Measurements from ENCODE around the gene NPTX2.

NPTX2 gene

GRCh38 chr7:98617960-98618418 is 904 bp downstream of the NPTX2 start:
- no peak for DNase-seq (ENCODE audit: low read depth in 3 of 3)

DNA sequence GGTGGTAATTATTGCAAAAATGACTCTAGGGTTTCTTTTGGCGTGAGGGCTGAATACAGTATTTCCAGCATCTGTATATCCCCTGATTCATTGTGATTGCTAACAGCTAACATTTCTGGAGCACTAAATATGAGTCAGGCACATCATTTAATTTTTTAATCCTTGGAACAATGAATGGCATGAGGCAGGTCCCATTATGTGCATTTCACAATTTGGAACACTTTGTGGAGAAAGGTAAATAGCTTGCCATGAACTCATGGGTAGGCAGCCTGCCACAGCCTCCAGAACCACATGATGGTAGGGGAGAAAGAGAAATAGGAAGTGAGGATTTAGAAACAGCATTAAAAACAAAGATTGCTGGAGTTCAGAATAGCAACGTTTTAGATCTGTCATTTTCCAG is 1.7 kb downstream of the NPTX2 start:
- DNase-seq (ENCODE audit: low read depth in 3 of 3), result no peak

- DNase-seq (ENCODE audit: low read depth in 3 of 3), result no peak
Measured at GRCh38 chr7:98619450-98620321, 2.6 kb downstream of the NPTX2 start.

DNA sequence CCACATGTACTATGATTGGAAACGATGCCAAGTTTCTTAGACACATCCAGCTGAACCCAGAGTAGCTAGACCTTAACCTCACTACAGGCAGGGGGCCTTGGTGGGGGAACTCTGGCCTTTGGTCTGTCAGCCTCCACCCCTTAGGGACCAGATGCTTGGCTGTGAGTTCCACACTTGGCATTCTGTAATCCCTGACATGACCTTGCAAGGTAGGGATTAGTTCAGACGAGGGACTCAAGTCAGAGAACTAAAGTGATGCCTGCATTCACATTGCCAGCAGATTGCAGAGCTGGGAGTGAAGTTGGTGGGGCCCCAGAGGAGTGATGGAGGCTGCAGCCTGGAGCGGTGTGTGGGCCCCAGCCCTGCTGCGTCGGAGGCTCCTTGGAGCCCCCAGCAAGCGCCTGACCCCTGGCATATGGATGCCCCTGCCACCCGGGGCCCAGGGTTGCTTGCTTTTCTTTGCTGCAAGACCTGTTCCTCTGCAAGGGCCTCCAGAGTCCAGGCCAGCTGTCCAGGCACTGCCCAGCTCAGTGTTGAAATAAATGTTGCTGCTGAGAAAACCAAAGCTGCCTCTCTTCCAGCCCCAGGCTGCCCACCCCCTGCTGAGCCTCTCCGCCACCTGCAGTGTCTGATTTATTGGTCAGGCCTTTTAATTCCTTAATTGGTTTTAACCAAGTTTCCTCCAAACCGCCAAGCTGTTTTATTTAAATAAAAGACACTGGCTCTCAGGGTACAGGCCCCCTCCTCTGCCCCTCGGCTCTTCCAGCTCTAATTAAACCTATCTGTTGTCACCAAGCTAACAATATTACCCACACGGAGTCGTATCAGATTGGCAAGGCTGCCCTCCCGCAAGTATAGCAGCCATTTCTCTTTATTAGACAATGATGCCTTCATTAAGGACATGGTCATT is 4.7 kb downstream of the NPTX2 start:
- no peak for DNase-seq (ENCODE audit: low read depth in 3 of 3)

- DNase-seq (ENCODE audit: low read depth in 3 of 3), result no peak
Measured at GRCh38 chr7:98622926-98623325, 5.8 kb downstream of the NPTX2 start.

GRCh38 chr7:98624846-98625420 is 7.8 kb downstream of the NPTX2 start:
- DNase-seq (ENCODE audit: low read depth in 3 of 3), result no peak

DNA sequence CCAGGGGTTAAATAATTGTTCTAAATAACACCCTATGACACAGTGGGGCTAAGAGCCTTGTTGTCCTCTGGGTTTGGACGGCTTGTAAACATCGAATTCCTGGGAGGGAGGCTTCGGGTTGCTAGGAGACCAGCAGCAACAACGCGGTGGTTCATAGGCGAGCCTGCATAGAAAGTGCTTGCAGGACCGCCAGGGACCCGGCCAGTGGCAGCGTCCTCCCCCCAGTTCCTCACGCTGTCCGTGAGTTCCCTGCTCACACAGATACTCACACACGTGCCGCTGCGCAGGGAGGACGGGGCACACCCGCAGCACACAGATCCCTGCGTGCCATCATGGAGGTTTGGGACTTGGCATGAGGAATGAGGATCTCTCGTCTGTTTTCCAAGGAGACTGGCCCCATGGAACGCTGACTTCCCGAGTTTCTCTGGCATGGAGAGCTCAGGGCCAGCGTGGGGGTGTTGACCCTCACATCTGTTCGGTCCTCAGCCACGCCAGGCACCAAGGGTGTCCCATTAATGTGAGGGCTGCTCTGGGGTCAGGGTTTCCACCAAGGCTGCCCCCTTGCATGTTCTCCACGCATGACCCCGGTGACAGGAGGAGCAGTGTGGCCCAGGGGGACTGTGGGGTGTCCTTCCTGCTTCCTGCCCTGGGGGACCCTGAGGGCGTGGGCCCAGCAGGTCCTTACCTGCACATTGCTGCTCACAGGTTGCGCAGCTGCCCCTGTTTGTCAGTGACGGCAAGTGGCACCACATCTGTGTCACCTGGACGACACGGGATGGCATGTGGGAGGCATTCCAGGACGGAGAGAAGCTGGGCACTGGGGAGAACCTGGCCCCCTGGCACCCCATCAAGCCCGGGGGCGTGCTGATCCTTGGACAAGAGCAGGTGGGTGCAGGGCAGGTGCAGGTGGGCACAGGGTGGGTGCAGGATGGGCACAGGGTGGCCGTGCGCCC is 9.7 kb downstream of the NPTX2 start:
- no peak for DNase-seq (ENCODE audit: low read depth in 3 of 3)

- DNase-seq (ENCODE audit: low read depth in 3 of 3), result no peak
Measured at GRCh38 chr7:98627413-98627790, 10.3 kb downstream of the NPTX2 start.

DNA sequence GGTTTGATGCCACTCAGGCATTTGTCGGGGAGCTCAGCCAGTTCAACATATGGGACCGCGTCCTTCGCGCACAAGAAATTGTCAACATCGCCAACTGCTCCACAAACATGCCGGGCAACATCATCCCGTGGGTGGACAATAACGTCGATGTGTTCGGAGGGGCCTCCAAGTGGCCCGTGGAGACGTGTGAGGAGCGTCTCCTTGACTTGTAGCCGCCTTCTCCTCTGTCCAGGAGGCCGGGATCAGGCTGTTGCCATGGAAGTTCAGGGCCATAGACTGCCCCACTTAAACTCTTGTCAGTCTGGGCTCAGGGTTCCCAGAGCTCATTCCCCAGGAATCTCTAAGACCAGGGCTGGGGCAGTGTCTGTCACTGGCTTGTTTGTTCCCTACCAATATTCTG is 11.3 kb downstream of the NPTX2 start:
- DNase-seq (ENCODE audit: low read depth in 3 of 3), result no peak

DNA sequence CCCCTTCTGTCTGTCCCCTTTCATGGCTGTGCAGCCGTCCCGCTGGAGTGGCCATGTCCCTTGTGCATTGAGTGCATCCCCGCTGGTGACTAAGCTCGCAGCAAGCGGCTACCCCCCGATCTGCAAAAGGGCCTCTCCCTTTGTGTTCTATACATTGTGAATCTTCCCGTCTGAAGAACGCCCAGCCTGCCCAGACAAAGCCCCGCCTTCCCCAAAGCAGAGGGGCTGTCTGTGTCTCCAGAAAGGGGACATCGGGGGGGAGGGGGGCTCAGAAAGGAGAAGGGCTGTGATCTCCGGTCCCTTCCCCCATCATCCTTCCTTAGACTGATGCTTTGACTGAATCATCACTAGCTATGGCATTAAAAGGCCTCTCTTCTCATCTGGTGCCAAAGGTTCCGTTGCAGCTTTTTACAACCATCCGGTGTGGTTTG is 11.9 kb downstream of the NPTX2 start:
- no peak for DNase-seq (ENCODE audit: low read depth in 3 of 3)

DNA sequence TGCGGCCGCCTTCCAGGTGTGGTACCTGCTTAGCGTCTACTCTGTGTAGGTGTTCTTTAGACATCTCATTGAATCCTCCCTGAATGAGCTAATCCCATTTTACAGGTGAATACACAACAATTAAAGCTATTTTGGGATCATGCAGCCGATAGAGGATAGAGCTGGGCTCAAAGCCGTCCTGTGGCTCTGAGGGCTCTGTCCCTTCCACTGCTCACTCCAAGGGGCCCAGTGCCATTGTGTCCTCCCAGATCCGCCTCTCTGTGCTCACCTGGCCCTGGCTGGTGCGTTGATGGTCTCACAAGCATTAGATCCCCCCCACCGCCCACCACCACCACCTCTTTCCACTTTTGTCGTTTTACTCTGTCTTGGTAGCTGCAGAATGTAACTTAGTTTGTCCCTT is 13.1 kb downstream of the NPTX2 start:
- no peak for DNase-seq (ENCODE audit: low read depth in 3 of 3)

DNA sequence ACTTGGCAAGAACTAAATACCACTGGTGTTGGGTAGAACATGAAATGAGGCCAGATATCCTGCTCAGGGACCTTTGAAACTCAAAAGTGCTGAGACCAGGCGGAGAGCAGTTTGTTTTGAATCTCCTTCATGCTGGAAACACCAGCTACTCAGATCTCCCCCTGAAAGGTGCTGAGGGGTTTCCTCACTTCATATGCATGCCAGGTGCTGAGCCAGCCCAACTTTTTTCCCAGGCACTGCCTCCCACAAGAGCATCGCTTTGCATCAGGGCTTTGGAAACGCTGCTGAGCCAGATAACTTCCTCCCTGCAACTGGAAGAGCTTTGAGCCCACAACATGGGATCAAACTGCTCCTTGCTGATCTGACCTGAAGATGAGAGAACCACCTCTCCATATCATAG is 13.7 kb downstream of the NPTX2 start:
- DNase-seq (ENCODE audit: low read depth in 3 of 3), result no peak

- no peak for DNase-seq (ENCODE audit: low read depth in 3 of 3)
Measured at GRCh38 chr7:98638853-98639252, 21.8 kb downstream of the NPTX2 start.

DNA sequence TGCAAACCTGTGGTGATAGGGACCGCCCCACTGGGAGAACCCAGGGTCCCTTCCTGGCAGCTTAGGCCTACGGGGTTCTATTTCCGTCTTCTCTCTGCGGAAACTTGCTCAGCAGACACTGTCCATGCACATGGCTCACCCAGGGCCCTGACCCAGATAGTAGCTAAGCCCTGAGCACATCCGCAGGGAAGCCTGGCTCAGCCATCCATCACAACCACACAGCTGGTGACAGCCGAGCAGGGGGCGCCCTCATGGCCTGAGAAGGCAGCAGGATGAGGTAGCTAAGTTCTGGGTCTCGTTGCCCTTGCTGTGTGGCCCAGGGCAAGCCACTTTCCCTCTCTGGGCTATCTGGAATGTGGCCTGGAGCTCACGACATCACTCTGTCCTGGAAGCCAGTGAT is 23.3 kb downstream of the NPTX2 start:
- DNase-seq (ENCODE audit: low read depth in 3 of 3), result no peak

DNA sequence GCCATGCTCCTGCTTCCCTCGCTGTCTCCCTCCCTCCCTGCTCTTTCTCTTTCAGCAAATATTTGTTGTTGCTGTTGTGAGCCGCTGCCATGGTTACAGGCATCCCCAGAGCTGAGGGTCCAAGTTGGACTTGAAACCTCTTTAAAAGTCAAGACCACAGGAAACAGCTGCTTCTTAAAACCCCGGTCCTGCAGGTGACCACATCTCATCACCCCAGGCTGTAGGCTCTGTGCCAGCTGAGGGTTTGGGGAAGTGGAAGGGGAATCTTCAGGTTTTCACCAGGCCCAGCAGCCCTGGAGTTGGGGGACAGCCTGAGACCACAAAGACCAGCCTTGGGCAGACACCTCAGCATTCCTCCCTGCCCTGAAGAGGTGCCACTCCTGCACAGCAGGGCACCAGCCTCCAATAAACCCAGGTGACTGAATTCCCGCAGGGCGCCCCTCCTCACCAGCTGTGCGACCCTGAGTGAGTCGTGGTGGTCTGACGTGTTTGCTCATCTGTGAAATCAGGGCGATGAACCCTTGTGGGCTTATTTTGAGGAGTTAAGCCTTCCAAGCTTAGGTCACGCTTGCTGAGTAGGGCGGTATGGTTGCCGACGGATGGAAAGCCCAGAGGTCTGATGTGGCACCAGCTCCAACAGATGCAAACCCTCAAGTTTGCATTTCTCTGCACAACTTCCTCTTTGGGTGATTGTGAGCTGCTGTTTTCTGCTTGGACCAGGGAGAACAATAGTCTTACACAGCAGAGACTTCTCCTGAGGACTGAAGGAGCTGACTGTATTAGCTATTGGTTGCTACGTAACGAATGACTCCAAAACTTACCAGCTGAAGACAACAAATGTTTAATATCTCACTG is 24.8 kb downstream of the NPTX2 start:
- DNase-seq (ENCODE audit: low read depth in 3 of 3), result no peak

- DNase-seq (ENCODE audit: low read depth in 3 of 3), result no peak
Measured at GRCh38 chr7:98643236-98643985, 26.3 kb downstream of the NPTX2 start.

DNA sequence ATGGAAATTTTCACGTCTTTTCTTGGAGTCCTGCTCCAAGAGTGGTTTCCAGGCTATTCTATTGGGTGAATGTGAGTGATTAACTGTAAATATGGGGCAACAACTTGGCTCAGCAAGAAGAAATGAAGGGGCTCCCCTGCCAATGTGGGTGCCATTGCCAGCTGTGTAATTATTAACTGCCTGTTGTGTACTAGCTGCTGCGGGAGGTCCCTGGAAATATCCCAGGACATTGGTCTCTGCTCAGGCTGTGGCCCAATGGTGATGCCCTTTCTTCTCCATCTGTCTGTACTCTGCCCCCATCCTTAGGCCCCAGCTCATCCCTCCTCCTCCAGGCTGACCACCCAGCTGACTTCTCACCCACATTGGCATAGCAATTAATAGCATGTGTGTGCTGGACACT is 29.4 kb downstream of the NPTX2 start:
- no peak for DNase-seq (ENCODE audit: low read depth in 3 of 3)

DNA sequence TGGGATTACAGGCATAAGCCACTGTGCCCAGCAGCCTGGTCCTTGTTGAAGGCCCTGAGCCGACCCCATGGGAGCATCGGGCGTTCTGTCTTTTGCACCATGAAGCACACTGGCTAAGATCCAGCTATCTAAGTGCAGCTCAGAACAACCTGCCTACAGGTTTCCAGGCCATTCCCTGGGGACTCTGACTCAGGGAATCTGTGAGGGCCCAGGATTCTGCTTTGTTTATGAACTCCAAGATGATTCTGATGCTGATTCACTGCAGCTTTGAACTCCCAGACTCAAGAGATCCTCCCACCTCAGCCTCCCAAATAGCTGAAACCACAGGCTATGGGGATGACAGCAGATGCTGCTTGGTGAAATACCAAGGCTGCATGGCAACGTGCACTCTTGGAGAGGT is 30.2 kb downstream of the NPTX2 start:
- DNase-seq (ENCODE audit: low read depth in 3 of 3), result no peak

DNA sequence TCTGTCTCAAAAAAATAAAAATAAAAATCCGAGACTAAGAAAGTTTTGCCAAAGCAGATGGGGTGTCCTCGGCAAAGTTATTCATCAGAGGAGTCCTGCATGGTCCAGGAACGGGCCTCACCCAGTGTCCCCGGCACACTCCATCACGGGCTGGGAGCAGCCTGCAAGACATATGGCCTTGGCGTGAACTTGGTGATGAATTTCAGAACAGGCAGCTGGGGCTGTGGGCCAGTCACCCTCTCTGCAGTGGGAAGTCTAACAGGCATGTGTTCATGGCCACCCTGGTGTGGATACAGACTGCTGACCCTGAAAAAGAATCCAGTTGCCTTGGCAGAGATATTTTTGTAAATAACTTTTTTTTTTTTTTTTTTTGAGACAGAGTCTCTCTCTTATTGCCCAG is 34.7 kb downstream of the NPTX2 start:
- DNase-seq (ENCODE audit: low read depth in 3 of 3), result no peak
